Measurements from ENCODE around the gene CLEC11A. TPM values are rescaled to one million over a fixed set of nuclear protein-coding genes. Genes with fewer than 3 reads are reported as not detected.

The CLEC11A gene
- total RNA-seq, 1 donor from 2014 or later, result 33.0 TPM

DNA sequence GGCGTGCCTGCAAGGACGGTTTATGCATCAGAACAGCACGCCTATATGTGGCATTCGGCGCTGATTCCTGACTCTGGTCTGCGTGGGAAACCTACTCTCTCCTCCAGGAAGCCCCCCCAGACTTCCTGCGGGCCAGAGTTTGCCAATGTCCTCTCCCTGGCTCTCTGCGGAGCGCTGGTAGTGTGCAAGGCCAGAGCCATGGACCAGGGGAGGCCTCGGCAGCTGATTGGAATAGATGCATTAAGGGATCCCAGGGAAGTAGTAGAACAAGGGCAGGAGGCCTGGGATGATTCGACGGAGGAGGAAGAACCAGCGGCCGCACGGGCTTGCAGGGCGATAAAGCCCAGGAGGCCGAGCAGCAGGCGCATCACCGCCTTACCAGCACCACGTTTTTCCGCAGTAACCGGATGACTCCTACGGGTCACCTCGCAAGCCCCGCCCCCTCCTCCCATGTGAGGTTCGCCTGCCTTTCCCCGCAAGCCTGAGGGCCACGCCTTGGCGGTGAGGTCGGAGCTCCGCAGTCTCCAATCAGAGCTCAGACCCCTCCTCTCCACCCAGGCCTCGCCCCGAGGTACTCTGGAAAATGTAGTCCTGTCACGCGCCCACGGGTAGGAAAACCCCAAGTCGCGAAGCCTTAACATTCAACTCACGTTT is 5.0 kb downstream of the CLEC11A start:
- Mint-ChIP-seq H3K4me1 (peaks cover 21% of the 10 kb centered on the region), H3K27ac (no peak overlapping the region)
- TF ChIP-seq, protein P1, sequence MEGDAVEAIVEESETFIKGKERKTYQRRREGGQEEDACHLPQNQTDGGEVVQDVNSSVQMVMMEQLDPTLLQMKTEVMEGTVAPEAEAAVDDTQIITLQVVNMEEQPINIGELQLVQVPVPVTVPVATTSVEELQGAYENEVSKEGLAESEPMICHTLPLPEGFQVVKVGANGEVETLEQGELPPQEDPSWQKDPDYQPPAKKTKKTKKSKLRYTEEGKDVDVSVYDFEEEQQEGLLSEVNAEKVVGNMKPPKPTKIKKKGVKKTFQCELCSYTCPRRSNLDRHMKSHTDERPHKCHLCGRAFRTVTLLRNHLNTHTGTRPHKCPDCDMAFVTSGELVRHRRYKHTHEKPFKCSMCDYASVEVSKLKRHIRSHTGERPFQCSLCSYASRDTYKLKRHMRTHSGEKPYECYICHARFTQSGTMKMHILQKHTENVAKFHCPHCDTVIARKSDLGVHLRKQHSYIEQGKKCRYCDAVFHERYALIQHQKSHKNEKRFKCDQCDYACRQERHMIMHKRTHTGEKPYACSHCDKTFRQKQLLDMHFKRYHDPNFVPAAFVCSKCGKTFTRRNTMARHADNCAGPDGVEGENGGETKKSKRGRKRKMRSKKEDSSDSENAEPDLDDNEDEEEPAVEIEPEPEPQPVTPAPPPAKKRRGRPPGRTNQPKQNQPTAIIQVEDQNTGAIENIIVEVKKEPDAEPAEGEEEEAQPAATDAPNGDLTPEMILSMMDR (IDR thresholded peaks at IDR 0.05; ENCODE audit: unreplicated experiment), result no peak

DNA sequence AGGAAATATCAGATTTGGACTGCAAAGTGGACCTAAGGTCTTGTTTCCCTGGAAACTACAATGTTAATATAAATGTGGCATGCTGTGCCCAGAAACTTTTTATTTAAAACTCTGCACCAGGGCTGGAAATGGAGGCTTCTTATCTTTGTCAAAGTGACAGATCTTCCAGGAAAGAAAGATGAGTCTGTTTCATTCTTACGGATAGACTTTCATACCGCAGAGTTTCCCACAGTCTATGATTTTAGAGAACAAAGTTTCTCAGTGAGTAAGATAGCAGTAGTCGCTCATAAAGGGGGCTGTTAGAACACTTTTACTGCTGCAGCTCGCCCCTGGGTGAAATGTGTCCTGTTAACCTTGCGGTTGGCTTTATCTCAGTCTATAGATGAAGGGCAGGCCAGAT is 6.7 kb downstream of the CLEC11A start:
- Mint-ChIP-seq H3K9me3 (no peaks in the 10 kb centered on the region), H3K36me3 (no peaks in the 10 kb centered on the region), H3K27ac (no peak overlapping the region), H3K4me3 (no peak overlapping the region), H3K27me3 (ENCODE audit: low read depth) (peaks cover 34% of the 10 kb centered on the region), H3K4me1 (peaks cover 15% of the 10 kb centered on the region)
- DNase-seq (ENCODE audit: low spot score in 2 of 2, unreplicated experiment in 2 of 2), result no peak
- TF ChIP-seq, protein P1 (IDR thresholded peaks at IDR 0.05; ENCODE audit: unreplicated experiment), result no peak

More for the DNA sequence above, 5.0 kb downstream of the CLEC11A start:
- Mint-ChIP-seq H3K9me3 (no peaks in the 10 kb centered on the region), H3K36me3 (no peaks in the 10 kb centered on the region), H3K4me3 (peak overlapping the region; percentile 47), H3K27me3 (ENCODE audit: low read depth) (peaks cover 35% of the 10 kb centered on the region)
- peak; percentile 68 to 74 for DNase-seq (ENCODE audit: low spot score in 2 of 2, unreplicated experiment in 2 of 2)

DNA sequence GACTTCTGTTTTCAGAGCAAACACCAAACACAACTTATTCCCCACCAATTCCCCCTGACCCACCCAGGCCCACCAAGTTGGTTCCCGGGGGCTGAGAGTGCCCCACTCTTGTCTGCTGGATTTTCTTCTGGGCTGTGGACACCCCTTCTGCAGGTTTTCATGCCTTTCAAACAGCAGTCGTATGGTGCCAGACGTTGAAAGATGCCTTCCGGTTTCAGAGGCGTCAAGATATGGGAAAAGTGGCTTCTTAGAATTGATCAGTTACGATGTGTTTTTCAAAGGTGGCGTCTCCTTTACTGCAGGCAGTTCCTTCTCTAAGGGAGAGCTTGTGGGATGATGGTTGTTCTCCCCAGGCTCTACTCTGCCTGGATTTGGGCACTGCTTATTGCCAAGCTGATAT is 12.7 kb downstream of the CLEC11A start:
- H3K36me3 Mint-ChIP-seq, result no peaks in the 10 kb centered on the region
- TF ChIP-seq, protein P1 (IDR thresholded peaks at IDR 0.05; ENCODE audit: unreplicated experiment), result no peak
- no peak overlapping the region for H3K4me3 Mint-ChIP-seq
- no peaks in the 10 kb centered on the region for H3K4me1 Mint-ChIP-seq
- H3K27me3 Mint-ChIP-seq (ENCODE audit: low read depth), result peaks cover 80% of the 10 kb centered on the region
- no peak for DNase-seq (ENCODE audit: low spot score in 2 of 2, unreplicated experiment in 2 of 2)
- H3K27ac Mint-ChIP-seq, result no peak overlapping the region
- no peaks in the 10 kb centered on the region for H3K9me3 Mint-ChIP-seq

DNA sequence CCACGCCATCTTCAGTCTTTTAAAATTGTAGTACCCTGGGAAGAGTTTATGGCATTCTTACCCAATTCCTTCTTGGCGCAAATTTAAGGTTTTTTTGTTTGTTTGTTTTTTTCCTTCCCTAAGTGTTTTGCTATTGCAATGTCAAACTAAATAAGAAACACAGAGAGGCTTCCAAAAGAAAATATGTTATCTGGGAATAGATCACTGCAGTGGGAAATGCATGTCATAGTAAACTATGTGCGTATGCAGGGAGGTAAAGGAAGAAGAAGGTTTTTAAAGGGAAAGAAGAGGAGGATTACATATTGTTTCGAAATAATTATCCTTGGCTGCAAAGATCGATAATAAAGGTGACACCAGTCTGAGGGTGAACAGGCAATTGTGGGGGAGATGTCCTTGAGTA is 13.2 kb downstream of the CLEC11A start:
- H3K36me3 Mint-ChIP-seq, result no peaks in the 10 kb centered on the region
- TF ChIP-seq, protein P1 (IDR thresholded peaks at IDR 0.05; ENCODE audit: unreplicated experiment), result no peak
- no peak overlapping the region for H3K27ac Mint-ChIP-seq
- peaks cover 81% of the 10 kb centered on the region for H3K27me3 Mint-ChIP-seq (ENCODE audit: low read depth)
- H3K9me3 Mint-ChIP-seq, result no peaks in the 10 kb centered on the region
- H3K4me1 Mint-ChIP-seq, result no peaks in the 10 kb centered on the region
- H3K4me3 Mint-ChIP-seq, result no peak overlapping the region
- no peak for DNase-seq (ENCODE audit: low spot score in 2 of 2, unreplicated experiment in 2 of 2)

DNA sequence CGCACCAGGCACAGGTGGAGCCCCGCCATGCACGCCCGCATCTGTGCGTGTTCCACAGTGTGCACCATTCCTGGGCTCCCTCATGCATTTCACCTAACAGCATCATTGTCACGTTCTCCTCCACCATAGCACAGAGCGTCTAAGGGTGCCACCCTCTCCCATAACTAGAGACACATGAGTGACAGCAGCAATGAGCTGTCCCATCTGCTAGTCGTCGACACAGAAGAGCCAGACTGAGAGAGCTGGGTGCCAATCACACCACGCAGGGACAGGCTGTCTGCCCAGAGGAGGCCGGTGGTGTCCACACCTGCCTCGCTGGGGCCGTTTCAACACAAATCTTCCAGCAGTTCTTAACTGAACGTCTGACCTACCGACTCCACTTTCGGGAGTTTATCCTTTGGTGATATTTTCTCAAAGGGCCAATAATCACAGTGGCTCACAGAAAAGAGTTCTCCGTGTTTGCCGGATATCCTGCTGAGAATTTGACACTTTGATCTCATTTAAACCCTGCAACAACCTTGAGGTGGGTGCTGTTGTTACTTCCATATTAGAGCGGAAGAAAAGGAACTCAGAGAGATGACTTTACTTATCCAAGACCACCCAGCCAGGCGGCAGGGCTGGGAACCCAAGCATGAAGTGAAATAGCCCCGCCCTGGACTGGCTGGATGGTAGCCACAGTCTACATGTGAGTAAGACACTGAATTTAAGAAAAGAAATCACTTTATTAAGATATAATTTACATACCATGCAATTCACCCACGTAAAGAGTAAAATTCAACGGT is 16.2 kb downstream of the CLEC11A start:
- peaks cover 74% of the 10 kb centered on the region for H3K27me3 Mint-ChIP-seq (ENCODE audit: low read depth)

More for the DNA sequence above, 16.2 kb downstream of the CLEC11A start:
- no peaks in the 10 kb centered on the region for H3K36me3 Mint-ChIP-seq
- DNase-seq (ENCODE audit: low spot score in 2 of 2, unreplicated experiment in 2 of 2), result no peak
- H3K4me3 Mint-ChIP-seq, result no peak overlapping the region
- H3K9me3 Mint-ChIP-seq, result no peaks in the 10 kb centered on the region
- no peaks in the 10 kb centered on the region for H3K4me1 Mint-ChIP-seq
- TF ChIP-seq, protein P1 (IDR thresholded peaks at IDR 0.05; ENCODE audit: unreplicated experiment), result no peak
- no peak overlapping the region for H3K27ac Mint-ChIP-seq

Data from mesothelial cell of epicardium (in vitro differentiated cells).